ENCODE data around the gene EPHA8. TPM values are rescaled to one million over a fixed set of nuclear protein-coding genes. Genes with fewer than 3 reads are reported as not detected.

EPHA8 gene
- total and polyA plus RNA-seq, 4 donors, result not detected

- H3K4me1 ChIP-seq (ENCODE audit: control insufficient read depth in 4 of 4, insufficient read depth in 4 of 4, low read length in 3 of 4), result no peaks in the 10 kb centered on the region
- no peaks in the 10 kb centered on the region for H3K9me3 ChIP-seq (ENCODE audit: control insufficient read depth in 4 of 4, low read length in 3 of 4)
- H3K9ac ChIP-seq (ENCODE audit: low read depth in 1 of 2, low read length in 2 of 2), result no peak overlapping the region
- no peak overlapping the region for H3K4me3 ChIP-seq (ENCODE audit: low read depth in 1 of 3, low read length in 3 of 3)
- 77% methylated on average over 6 of the region's 6 CpGs for WGBS
- no peak for DNase-seq (ENCODE audit: low spot score)
- TF ChIP-seq RAD21 (IDR thresholded peaks at IDR 0.05), result no peak
- no peak for TF ChIP-seq EGR1 (IDR thresholded peaks at IDR 0.05; ENCODE audit: low read depth in 2 of 2)
- TF ChIP-seq ATF3 (IDR thresholded peaks at IDR 0.05), result no peak
- TF ChIP-seq REST (IDR thresholded peaks at IDR 0.05), result no peak
- no peak for TF ChIP-seq ZBTB33 (IDR thresholded peaks at IDR 0.05)
- no peak for TF ChIP-seq FOXA1 (IDR thresholded peaks at IDR 0.05)
- no peak for TF ChIP-seq SP1 (IDR thresholded peaks at IDR 0.05)
- no peak for TF ChIP-seq JUND (IDR thresholded peaks at IDR 0.05)
- TF ChIP-seq HNF4A (conservative IDR thresholded peaks at IDR 0.05), result no peak
- TF ChIP-seq FOXA2 (IDR thresholded peaks at IDR 0.05), result no peak
- TF ChIP-seq RXRA (IDR thresholded peaks at IDR 0.05), result no peak
- no peak for TF ChIP-seq MAX (IDR thresholded peaks at IDR 0.05)
- no peak for TF ChIP-seq HNF4G (IDR thresholded peaks at IDR 0.05)
- no peak for TF ChIP-seq GABPA (IDR thresholded peaks at IDR 0.05 in 1 of 2, conservative IDR thresholded peaks at IDR 0.05 in 1 of 2)
- H3K27me3 ChIP-seq (ENCODE audit: control insufficient read depth in 4 of 4, insufficient read depth in 4 of 4, low read length in 3 of 4), result no peaks in the 10 kb centered on the region
- H3K27ac ChIP-seq (ENCODE audit: low read depth in 1 of 2, low read length in 2 of 2), result no peak overlapping the region
- peaks cover 0 to 29% (median 13%) of the 10 kb centered on the region in 4 donors for H3K36me3 ChIP-seq (ENCODE audit: control insufficient read depth in 4 of 4, insufficient read depth in 3 of 4, low read depth in 1 of 4, low read length in 3 of 4)
These were observed 32.0 kb upstream of the EPHA8 start for GRCh38 chr1:22531251-22531650.

GRCh38 chr1:22533244-22533895 lies 29.9 kb upstream of the EPHA8 start:
- no peak overlapping the region for H3K9ac ChIP-seq (ENCODE audit: low read depth in 1 of 2, low read length in 2 of 2)
- peaks cover 0 to 10% (median 3%) of the 10 kb centered on the region in 4 donors for H3K36me3 ChIP-seq (ENCODE audit: control insufficient read depth in 4 of 4, insufficient read depth in 3 of 4, low read depth in 1 of 4, low read length in 3 of 4)
- H3K9me3 ChIP-seq (ENCODE audit: control insufficient read depth in 4 of 4, low read length in 3 of 4), result no peaks in the 10 kb centered on the region
- no peak overlapping the region for H3K4me3 ChIP-seq (ENCODE audit: low read depth in 1 of 3, low read length in 3 of 3)
- DNase-seq (ENCODE audit: low spot score), result no peak
- TF ChIP-seq FOXA2 (IDR thresholded peaks at IDR 0.05) (no peak), RXRA (IDR thresholded peaks at IDR 0.05) (no peak)
- no peaks in the 10 kb centered on the region for H3K27me3 ChIP-seq (ENCODE audit: control insufficient read depth in 4 of 4, insufficient read depth in 4 of 4, low read length in 3 of 4)
- H3K4me1 ChIP-seq (ENCODE audit: control insufficient read depth in 4 of 4, insufficient read depth in 4 of 4, low read length in 3 of 4), result no peaks in the 10 kb centered on the region
- WGBS, result 85% methylated on average over 11 of the region's 11 CpGs
- H3K27ac ChIP-seq (ENCODE audit: low read depth in 1 of 2, low read length in 2 of 2), result no peak overlapping the region

Measured in liver (tissue), 9 donors.